HCT116 (cell line): ENCODE results near the gene ELMOD1. TPM values are rescaled to one million over a fixed set of nuclear protein-coding genes. Genes with fewer than 3 reads are reported as not detected.

Experiments
- ATAC-seq: fragments of 200-7000 bp; cut with Tn5 transposase; 2 replicates; pipeline ENCODE4 v1.9.1; 2020; ENCODE audit warnings: mild to moderate bottlenecking, moderate library complexity
- BruUV-seq: library from RNA; stranded (reverse); fragments of 400-500 nt; replicated peaks from 2 replicates; lab custom pipeline; 2021; lab: Mats Ljungman, UMichigan
- CTCF ChIA-PET: fragments of 300-600 bp; sonication (Branson Sonifier 250); formaldehyde crosslinking; loops from one replicate; lab custom pipeline; 2021; ENCODE audit warnings: antibody characterized with exemption; lab: Charles Lee
- POLR2A ChIA-PET: fragments of 300-600, 350-600 bp; sonication (Branson Sonifier 250); formaldehyde crosslinking; loops from one replicate; lab custom pipeline; 2021; ENCODE audit warnings: antibody characterized with exemption; lab: Charles Lee
- RAD21 ChIA-PET, 2 experiments: fragments of 300-600 bp; sonication (Branson Sonifier 250); formaldehyde crosslinking; loops; one replicate each; lab custom pipeline; 2023; ENCODE audit warnings: low total read pairs in 2 of 2; ENCODE audit not compliant: uncharacterized antibody in 2 of 2, unreplicated experiment in 2 of 2, low non-redundant PET in 1 of 2; lab: Charles Lee
- DNase-seq: peaks from one replicate; pipeline ENCODE4 v3.0.0-alpha.2; 2010; ENCODE audit warnings: low read depth, low spot score
- H2AFZ ChIP-seq: fragments of 200-600 bp; shearing (Covaris generic), sonication (generic); 2 replicates; pipeline ENCODE4 v1.6.1; 2017; ENCODE audit warnings: low read depth, mixed run types, mixed read lengths, antibody characterized with exemption, low read length; ENCODE audit not compliant: poor library complexity, severe bottlenecking
- H3K27ac ChIP-seq: 2 replicates; pipeline ENCODE4 v1.5.1; 2012; ENCODE audit warnings: low read depth, low read length
- H3K27me3 ChIP-seq: fragments of 200-600 bp; sonication (generic); 2 replicates; pipeline ENCODE4 v1.6.1; 2016; ENCODE audit warnings: mixed run types, low read length, mixed read lengths; ENCODE audit not compliant: insufficient read depth
- H3K36me3 ChIP-seq, 2 experiments: fragments of 200-500 bp in 1 of 2; fragments of 200-600 bp in 1 of 2; sonication (Bioruptor generic) in 1 of 2; sonication (generic) in 1 of 2; 2 replicates each; pipeline versions ENCODE4 v1.5.1 to v1.6.1; 2014 to 2016; ENCODE audit warnings: low read length in 2 of 2, inconsistent platforms in 1 of 2, mixed read lengths in 1 of 2, mixed run types in 1 of 2; ENCODE audit not compliant: insufficient read depth in 2 of 2, control insufficient read depth in 1 of 2
- H3K4me1 ChIP-seq, 2 experiments: fragments of 200-600 bp in 1 of 2; sonication (generic) in 1 of 2; 2 replicates each; pipeline versions ENCODE4 v1.5.1 to v1.6.1; 2012 to 2017; ENCODE audit warnings: low read length in 2 of 2, inconsistent platforms in 1 of 2, mild to moderate bottlenecking in 1 of 2, mixed read lengths in 1 of 2, mixed run types in 1 of 2, moderate library complexity in 1 of 2; ENCODE audit not compliant: insufficient read depth in 2 of 2, control insufficient read depth in 1 of 2
- H3K4me2 ChIP-seq: fragments of 200-600 bp; sonication (generic); 2 replicates; pipeline ENCODE4 v1.6.1; 2017; ENCODE audit warnings: mixed run types, low read length, mixed read lengths
- H3K4me3 ChIP-seq, 2 experiments: fragments of 200-600 bp in 1 of 2; sonication (generic) in 1 of 2; replicated peaks in 1 of 2; 2 replicates each; pipeline ENCODE4 v1.5.1; 2011 to 2016; ENCODE audit warnings: low read length in 2 of 2, control low read depth in 1 of 2, low read depth in 1 of 2, mild to moderate bottlenecking in 1 of 2, mixed read lengths in 1 of 2, mixed run types in 1 of 2
- H3K79me2 ChIP-seq: fragments of 200-600 bp; sonication (generic); 2 replicates; pipeline ENCODE4 v1.6.1; 2017; ENCODE audit warnings: mild to moderate bottlenecking, mixed run types, low read length, moderate library complexity, mixed read lengths; ENCODE audit not compliant: insufficient read depth
- H3K9ac ChIP-seq: fragments of 200-600 bp; sonication (generic); 2 replicates; pipeline ENCODE4 v1.6.1; 2016; ENCODE audit warnings: low read length, mixed read lengths
- H3K9me2 ChIP-seq: fragments of 200-600 bp; sonication (generic), shearing (Covaris generic); 2 replicates; pipeline ENCODE4 v1.6.1; 2017; ENCODE audit warnings: mixed run types, mild to moderate bottlenecking, moderate library complexity; ENCODE audit not compliant: insufficient read depth
- H3K9me3 ChIP-seq, 2 experiments: fragments of 200-500 bp in 1 of 2; fragments of 200-600 bp in 1 of 2; sonication (Bioruptor generic) in 1 of 2; sonication (generic) in 1 of 2; 2 replicates each; pipeline ENCODE4 v1.6.1; 2014 to 2017; ENCODE audit warnings: low read length in 2 of 2, mixed read lengths in 2 of 2, inconsistent platforms in 1 of 2, low read depth in 1 of 2, mild to moderate bottlenecking in 1 of 2, mixed run types in 1 of 2, moderate library complexity in 1 of 2; ENCODE audit not compliant: control insufficient read depth in 1 of 2, insufficient read depth in 1 of 2
- H4K20me1 ChIP-seq: fragments of 200-600 bp; sonication (generic), shearing (Covaris generic); 2 replicates; pipeline ENCODE4 v1.6.1; 2017; ENCODE audit warnings: mixed run types, mild to moderate bottlenecking, moderate library complexity; ENCODE audit not compliant: insufficient read depth
- ATF3 ChIP-seq: IDR thresholded peaks from 2 replicates; pipeline ENCODE4 v1.6.1; 2012
- CBX3 ChIP-seq: IDR thresholded peaks from 2 replicates; pipeline ENCODE4 v1.6.1; 2012; ENCODE audit warnings: low read depth
- CEBPB ChIP-seq: IDR thresholded peaks from 2 replicates; pipeline ENCODE4 v1.6.1; 2012; ENCODE audit warnings: low read depth
- CTCF ChIP-seq, 3 experiments: fragments of 200-600 bp in 1 of 3; sonication (generic) in 1 of 3; IDR thresholded peaks in 2 of 3; conservative IDR thresholded peaks in 1 of 3; 2 replicates each; pipeline ENCODE4 v1.5.1; 2012 to 2017; ENCODE audit warnings: low read depth in 2 of 3, low read length in 2 of 3, antibody characterized with exemption in 1 of 3, borderline replicate concordance in 1 of 3, control low read depth in 1 of 3, mild to moderate bottlenecking in 1 of 3, mixed read lengths in 1 of 3, mixed run types in 1 of 3, moderate library complexity in 1 of 3; ENCODE audit not compliant: insufficient read depth in 1 of 3
- EZH2phosphoT487 ChIP-seq: fragments of 200-600 bp; IDR thresholded peaks from 2 replicates; pipeline ENCODE4 v1.6.1; 2018; ENCODE audit warnings: antibody characterized with exemption, borderline replicate concordance
- MAX ChIP-seq: IDR thresholded peaks from 2 replicates; pipeline ENCODE4 v1.6.1; 2012
- POLR2A ChIP-seq: IDR thresholded peaks from 2 replicates; pipeline ENCODE4 v1.7.0; 2011; ENCODE audit warnings: borderline replicate concordance; ENCODE audit not compliant: insufficient read depth, insufficient read length; ENCODE audit errors: extremely low read depth
- RAD21 ChIP-seq: IDR thresholded peaks from 2 replicates; pipeline ENCODE4 v1.6.1; 2012; ENCODE audit warnings: low read depth, mild to moderate bottlenecking
- SRF ChIP-seq: IDR thresholded peaks from 2 replicates; pipeline ENCODE4 v1.6.1; 2012; ENCODE audit warnings: low read depth
- TCF7L2 ChIP-seq: IDR thresholded peaks from 2 replicates; pipeline ENCODE4 v1.7.0; 2011; ENCODE audit warnings: borderline replicate concordance, inconsistent platforms; ENCODE audit not compliant: insufficient read depth, insufficient read length; ENCODE audit errors: extremely low read depth
- YY1 ChIP-seq: IDR thresholded peaks from 2 replicates; pipeline ENCODE4 v1.6.1; 2011; ENCODE audit warnings: low read length, low read depth, moderate library complexity, mild to moderate bottlenecking; ENCODE audit not compliant: insufficient replicate concordance; ENCODE audit errors: extremely low read depth
- ZNF274 ChIP-seq: fragments of 200-500 bp; sonication (Bioruptor generic); IDR thresholded peaks from 2 replicates; pipeline ENCODE4 v1.6.1; 2014; ENCODE audit warnings: mild to moderate bottlenecking, low read depth, low read length, inconsistent platforms
- intact Hi-C: fragments of 100-400 bp; cut with micrococcal nuclease; formaldehyde crosslinking; loops from 2 replicates; pipeline ENCODE4 v1.10.0; 2022
- total RNA-seq: library from RNA; stranded (reverse); gene quantifications from one replicate; pipeline ENCODE4 v1.2.1, GENCODE V29; 2021; ENCODE audit not compliant: unreplicated experiment

The ELMOD1 gene
- total RNA-seq, 1 experiment from 2014 or later: 2.9 TPM

- no peak for DNase-seq
- H3K4me1 ChIP-seq: 0 out of 4 replicates have a peak, but pooled peaks cover 0 to 4% of the 10 kb centered on the region in 2 experiments
- no peak overlapping the region for H3K4me2 ChIP-seq
- H3K9me3 ChIP-seq: no peaks in the 10 kb centered on the region
- H3K4me3 ChIP-seq: no peak overlapping the region
- ChIA-PET RAD21 (no interaction called here), POLR2A (no interaction called here), CTCF (no interaction called here)
- H4K20me1 ChIP-seq: no peaks in the 10 kb centered on the region
- H3K27me3 ChIP-seq: no peaks in the 10 kb centered on the region
- H3K36me3 ChIP-seq: no peaks in the 10 kb centered on the region
- H3K27ac ChIP-seq: no peak overlapping the region
- intact Hi-C loops: no loop called here
- no peak overlapping the region for H2AFZ ChIP-seq
- no TSS peak for BruUV-seq
- no peak for TF ChIP-seq CTCF (IDR thresholded peaks at IDR 0.05 in 2 of 3, conservative IDR thresholded peaks at IDR 0.05 in 1 of 3; ENCODE audit: borderline replicate concordance in 1 of 3, insufficient read depth in 1 of 3, low read depth in 2 of 3, low read length in 2 of 3)
- TF ChIP-seq SRF: no peak
- TF ChIP-seq EZH2phosphoT487: no peak
- no peak for TF ChIP-seq TCF7L2
- ATAC-seq: no peak
- no peaks in the 10 kb centered on the region for H3K9me2 ChIP-seq
- H3K9ac ChIP-seq: no peak overlapping the region
- H3K79me2 ChIP-seq: no peaks in the 10 kb centered on the region
Observed at GRCh38 chr11:107669893-107670601, 79.1 kb downstream of the ELMOD1 start.

DNA sequence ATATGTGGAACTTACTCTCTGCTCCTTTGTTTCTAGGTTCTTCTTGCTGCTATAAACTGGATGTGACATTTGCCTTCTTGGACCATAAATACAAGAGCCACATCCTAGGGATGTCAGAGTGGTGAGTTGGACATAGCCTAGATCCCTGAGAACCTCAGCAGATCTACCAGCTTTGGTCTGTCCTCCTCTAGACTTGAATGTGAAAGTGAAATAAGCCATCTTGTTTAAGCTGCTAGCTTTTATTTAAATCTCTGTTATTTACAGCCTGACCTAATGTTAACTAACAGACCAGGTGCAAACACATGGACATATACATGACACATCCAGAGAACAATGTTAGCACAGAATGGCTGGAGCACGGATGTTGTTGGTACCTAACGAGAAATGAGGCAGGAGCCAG, 85.0 kb downstream of the ELMOD1 start:
- CTCF ChIA-PET: interaction anchor here (1.3 kb wide), 1 partner anchor 14 kb away, joined by 4 read pairs; no protein-coding TSS in a partner anchor
- H3K4me1 ChIP-seq: no peaks in the 10 kb centered on the region
- BruUV-seq: no TSS peak
- TF ChIP-seq SRF (no peak), YY1 (no peak), ZNF274 (no peak), RAD21 (no peak), CTCF (IDR thresholded peaks at IDR 0.05 in 2 of 3, conservative IDR thresholded peaks at IDR 0.05 in 1 of 3; ENCODE audit: borderline replicate concordance in 1 of 3, insufficient read depth in 1 of 3, low read depth in 2 of 3, low read length in 2 of 3) (no peak), MAX (no peak), CEBPB (no peak), ATF3 (no peak), CBX3 (no peak), POLR2A (no peak), TCF7L2 (no peak)
- TF ChIP-seq, all 23 proteins: peak for 0
- H3K79me2 ChIP-seq: no peaks in the 10 kb centered on the region
- no peak overlapping the region for H3K4me3 ChIP-seq
- DNase-seq (no peak), ATAC-seq (no peak)
- H3K27ac ChIP-seq: no peak overlapping the region
- H3K9ac ChIP-seq: no peak overlapping the region
- intact Hi-C loops: no loop called here
- H3K9me2 ChIP-seq: no peaks in the 10 kb centered on the region
- no peaks in the 10 kb centered on the region for H3K9me3 ChIP-seq
- RAD21 ChIA-PET: no interaction called here
- H3K4me2 ChIP-seq: no peak overlapping the region
- no peaks in the 10 kb centered on the region for H3K36me3 ChIP-seq
- no peak overlapping the region for H2AFZ ChIP-seq
- POLR2A ChIA-PET: no interaction called here
- H4K20me1 ChIP-seq: no peaks in the 10 kb centered on the region
- H3K27me3 ChIP-seq: no peaks in the 10 kb centered on the region
